ENCODE results near the gene PRSS27.

GRCh38 chr16:2702438-2702825, 17.6 kb downstream of the PRSS27 start:
- TF ChIP-seq CTCF (IDR thresholded peaks at IDR 0.05) (no peak), POLR2A (IDR thresholded peaks at IDR 0.05) (no peak)
